PFSK-1 (cell line): Measurements from ENCODE around the gene PPP1R13L.

ENCODE experiments used
- POLR2AphosphoS5 ChIP-seq: IDR thresholded peaks from 2 replicates; pipeline ENCODE4 v1.6.1; 2012; ENCODE audit warnings: low read depth, mild to moderate bottlenecking, control low read depth, low read length, moderate library complexity
- TAF1 ChIP-seq: IDR thresholded peaks from 2 replicates; pipeline ENCODE4 v1.6.1; 2012; ENCODE audit warnings: low read length, control low read depth, borderline replicate concordance; ENCODE audit not compliant: insufficient read depth
- TF ChIP-seq, protein P1 (sequence below), 2 experiments: IDR thresholded peaks; 2 replicates each; pipeline versions ENCODE4 v1.6.1 to v1.8.0; 2011 to 2012; ENCODE audit warnings: low read depth in 2 of 2, low read length in 2 of 2, control low read depth in 1 of 2, inconsistent platforms in 1 of 2, mild to moderate bottlenecking in 1 of 2, moderate library complexity in 1 of 2; ENCODE audit not compliant: insufficient read depth in 1 of 2

GRCh38 chr19:45419396-45419795 lies 14.5 kb upstream of the PPP1R13L start:
- TF ChIP-seq TAF1 (no peak), POLR2AphosphoS5 (no peak)
- TF ChIP-seq, protein P1, sequence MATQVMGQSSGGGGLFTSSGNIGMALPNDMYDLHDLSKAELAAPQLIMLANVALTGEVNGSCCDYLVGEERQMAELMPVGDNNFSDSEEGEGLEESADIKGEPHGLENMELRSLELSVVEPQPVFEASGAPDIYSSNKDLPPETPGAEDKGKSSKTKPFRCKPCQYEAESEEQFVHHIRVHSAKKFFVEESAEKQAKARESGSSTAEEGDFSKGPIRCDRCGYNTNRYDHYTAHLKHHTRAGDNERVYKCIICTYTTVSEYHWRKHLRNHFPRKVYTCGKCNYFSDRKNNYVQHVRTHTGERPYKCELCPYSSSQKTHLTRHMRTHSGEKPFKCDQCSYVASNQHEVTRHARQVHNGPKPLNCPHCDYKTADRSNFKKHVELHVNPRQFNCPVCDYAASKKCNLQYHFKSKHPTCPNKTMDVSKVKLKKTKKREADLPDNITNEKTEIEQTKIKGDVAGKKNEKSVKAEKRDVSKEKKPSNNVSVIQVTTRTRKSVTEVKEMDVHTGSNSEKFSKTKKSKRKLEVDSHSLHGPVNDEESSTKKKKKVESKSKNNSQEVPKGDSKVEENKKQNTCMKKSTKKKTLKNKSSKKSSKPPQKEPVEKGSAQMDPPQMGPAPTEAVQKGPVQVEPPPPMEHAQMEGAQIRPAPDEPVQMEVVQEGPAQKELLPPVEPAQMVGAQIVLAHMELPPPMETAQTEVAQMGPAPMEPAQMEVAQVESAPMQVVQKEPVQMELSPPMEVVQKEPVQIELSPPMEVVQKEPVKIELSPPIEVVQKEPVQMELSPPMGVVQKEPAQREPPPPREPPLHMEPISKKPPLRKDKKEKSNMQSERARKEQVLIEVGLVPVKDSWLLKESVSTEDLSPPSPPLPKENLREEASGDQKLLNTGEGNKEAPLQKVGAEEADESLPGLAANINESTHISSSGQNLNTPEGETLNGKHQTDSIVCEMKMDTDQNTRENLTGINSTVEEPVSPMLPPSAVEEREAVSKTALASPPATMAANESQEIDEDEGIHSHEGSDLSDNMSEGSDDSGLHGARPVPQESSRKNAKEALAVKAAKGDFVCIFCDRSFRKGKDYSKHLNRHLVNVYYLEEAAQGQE (IDR thresholded peaks at IDR 0.05; ENCODE audit: insufficient read depth in 1 of 2, low read depth in 2 of 2, low read length in 2 of 2), result no peak
